Prostate gland (tissue), 2 donors: ENCODE measurements around the gene ANKRD18B. TPM values are rescaled to one million over a fixed set of nuclear protein-coding genes. Genes with fewer than 3 reads are reported as not detected.
"Not testable (repeated sequence)": the region's sequence is repeated elsewhere in the genome, so short reads cannot be mapped to it uniquely, and the experiment has no call there.

Experiments
- DNase-seq: peaks from one replicate; pipeline ENCODE4 v3.0.0-alpha.2; 2019; ENCODE audit warnings: low spot score
- H3K27ac ChIP-seq, 2 donors: fragments of 200-600 bp; sonication (generic); 2 replicates each; pipeline ENCODE4 v1.5.1; 2017 to 2019
- H3K27me3 ChIP-seq: fragments of 200-600 bp; sonication (generic); replicated peaks from 2 replicates; pipeline ENCODE4 v1.5.1; 2019; ENCODE audit not compliant: insufficient read depth
- H3K36me3 ChIP-seq, 2 donors: fragments of 200-600 bp; sonication (generic); 1 replicate in 1 of 2; 2 replicates in 1 of 2; pipeline versions ENCODE4 v1.5.1 to v1.8.1; 2017 to 2019
- H3K4me1 ChIP-seq: fragments of 200-600 bp; sonication (generic); replicated peaks from 2 replicates; pipeline ENCODE4 v1.5.1; 2019
- H3K4me3 ChIP-seq, 2 donors: fragments of 200-600 bp; sonication (generic); 2 replicates each; pipeline ENCODE4 v1.5.1; 2017 to 2019
- H3K9me3 ChIP-seq: fragments of 200-600 bp; sonication (generic); 2 replicates; pipeline ENCODE4 v1.5.1; 2017
- WGBS: methylation state at CpG from one replicate; pipeline ENCODE4 v1.1.5; 2018; 5-methylcytosine and 5-hydroxymethylcytosine counted together
- intact Hi-C: fragments of 100-400 bp; cut with DNase I; formaldehyde crosslinking; loops from one replicate; pipeline ENCODE4 v1.14.2; 2022
- total RNA-seq, 2 donors: library from RNA; depleted of rRNA; stranded (reverse); fragments of >200 nt; gene quantifications; one replicate each; pipeline ENCODE4 v1.1.0, GENCODE V29; 2016

ANKRD18B gene
- total RNA-seq, 2 donors from 2014 or later, result 3.4 to 21.6 TPM

- H3K27me3 ChIP-seq, intact Hi-C loops, H3K27ac ChIP-seq, H3K4me1 ChIP-seq, H3K4me3 ChIP-seq, H3K9me3 ChIP-seq, H3K36me3 ChIP-seq, DNase-seq: not testable (repeated sequence)
- WGBS, result 66% methylated on average over 2 of the region's 2 CpGs
Measured at GRCh38 chr9:33582686-33583085, 58.6 kb downstream of the ANKRD18B start.

GRCh38 chr9:33586128-33586527 is 62.1 kb downstream of the ANKRD18B start:
- H3K27ac ChIP-seq, intact Hi-C loops, H3K4me1 ChIP-seq, H3K36me3 ChIP-seq, H3K27me3 ChIP-seq, DNase-seq, H3K4me3 ChIP-seq, H3K9me3 ChIP-seq: not testable (repeated sequence)
- no CpG with 5 or more reads among the region's 1 CpG for WGBS

DNA sequence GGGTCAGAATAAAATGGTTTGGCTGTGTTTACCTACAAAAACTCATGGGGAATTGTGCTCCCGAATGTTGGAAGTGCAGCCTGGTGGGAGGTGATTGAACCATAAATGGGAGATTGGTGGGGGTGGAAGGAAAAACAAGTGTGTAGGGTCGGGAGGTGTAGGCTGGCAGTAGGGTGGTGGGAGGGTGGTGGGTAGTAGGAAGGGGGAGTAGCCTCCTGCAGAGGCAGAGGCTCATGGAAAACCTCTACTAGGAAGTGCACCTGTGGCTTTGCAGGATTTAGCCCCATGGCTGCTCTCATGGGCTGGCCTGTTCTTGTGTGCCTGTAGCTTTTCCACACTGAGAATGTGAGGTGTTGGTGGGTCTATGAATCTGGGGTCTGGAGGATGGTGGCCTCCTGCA is 63.7 kb downstream of the ANKRD18B start:
- DNase-seq, H3K27me3 ChIP-seq, H3K27ac ChIP-seq, intact Hi-C loops, H3K4me1 ChIP-seq, H3K4me3 ChIP-seq, H3K36me3 ChIP-seq, H3K9me3 ChIP-seq: not testable (repeated sequence)
- WGBS, result 38% methylated on average over 1 of the region's 2 CpGs

GRCh38 chr9:33588876-33589275 is 64.8 kb downstream of the ANKRD18B start:
- H3K9me3 ChIP-seq, H3K27me3 ChIP-seq, intact Hi-C loops, H3K4me1 ChIP-seq, H3K36me3 ChIP-seq, H3K27ac ChIP-seq, H3K4me3 ChIP-seq, DNase-seq: not testable (repeated sequence)
- WGBS, result 100% methylated on average over 1 of the region's 2 CpGs

DNA sequence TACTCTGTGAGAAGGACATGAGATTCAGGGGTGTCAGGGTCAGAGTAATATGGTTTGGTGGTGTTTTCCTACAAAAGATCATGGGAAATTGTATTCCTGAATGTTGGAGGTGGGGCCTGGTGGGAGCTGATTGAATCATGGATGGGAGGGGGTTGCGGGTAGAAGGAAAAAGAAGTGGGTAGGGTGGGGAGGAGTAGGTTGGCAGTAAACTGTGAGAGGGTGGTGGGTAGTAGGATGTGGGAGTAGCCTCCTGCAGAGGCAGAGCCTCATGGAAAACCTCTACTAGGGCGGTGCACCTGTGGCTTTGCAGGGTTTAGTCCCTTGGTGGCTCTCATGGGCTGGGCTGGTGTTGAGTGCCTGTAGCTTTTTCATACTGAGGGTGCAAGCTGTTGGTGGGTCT is 66.8 kb downstream of the ANKRD18B start:
- H3K27me3 ChIP-seq, DNase-seq, H3K4me3 ChIP-seq, H3K4me1 ChIP-seq, H3K36me3 ChIP-seq, intact Hi-C loops, H3K27ac ChIP-seq, H3K9me3 ChIP-seq: not testable (repeated sequence)
- WGBS, result 90% methylated on average over 2 of the region's 2 CpGs

GRCh38 chr9:33596974-33597373 is 72.9 kb downstream of the ANKRD18B start:
- 100% methylated on average over 2 of the region's 2 CpGs for WGBS
- H3K27me3 ChIP-seq, H3K27ac ChIP-seq, DNase-seq, H3K36me3 ChIP-seq, intact Hi-C loops, H3K4me1 ChIP-seq, H3K9me3 ChIP-seq, H3K4me3 ChIP-seq: not testable (repeated sequence)

- intact Hi-C loops, result not testable (repeated sequence)
Measured at GRCh38 chr9:33597386-33597785, 73.3 kb downstream of the ANKRD18B start.

GRCh38 chr9:33598796-33599379 is 74.8 kb downstream of the ANKRD18B start:
- H3K27me3 ChIP-seq, H3K9me3 ChIP-seq, H3K4me1 ChIP-seq, H3K36me3 ChIP-seq, intact Hi-C loops, H3K27ac ChIP-seq, DNase-seq, H3K4me3 ChIP-seq: not testable (repeated sequence)
- 92% methylated on average over 8 of the region's 8 CpGs for WGBS

More at GRCh38 chr9:33597386-33597785, 73.3 kb downstream of the ANKRD18B start:
- not testable (repeated sequence) for H3K27me3 ChIP-seq, H3K9me3 ChIP-seq, H3K36me3 ChIP-seq, H3K4me1 ChIP-seq, H3K27ac ChIP-seq, H3K4me3 ChIP-seq, DNase-seq
- WGBS, result 95% methylated on average over 3 of the region's 3 CpGs

- H3K4me3 ChIP-seq, DNase-seq, H3K27me3 ChIP-seq, intact Hi-C loops, H3K9me3 ChIP-seq, H3K4me1 ChIP-seq, H3K27ac ChIP-seq, H3K36me3 ChIP-seq: not testable (repeated sequence)
- 97% methylated on average over 19 of the region's 32 CpGs for WGBS
Measured at GRCh38 chr9:33600911-33601310, 76.9 kb downstream of the ANKRD18B start.

GRCh38 chr9:33604249-33604648 is 80.2 kb downstream of the ANKRD18B start:
- H3K27ac ChIP-seq, H3K4me1 ChIP-seq, H3K4me3 ChIP-seq, DNase-seq, H3K36me3 ChIP-seq, intact Hi-C loops, H3K9me3 ChIP-seq, H3K27me3 ChIP-seq: not testable (repeated sequence)
- 36% methylated on average over 3 of the region's 3 CpGs for WGBS

- intact Hi-C loops, H3K27me3 ChIP-seq, H3K4me1 ChIP-seq, DNase-seq, H3K9me3 ChIP-seq, H3K27ac ChIP-seq, H3K4me3 ChIP-seq, H3K36me3 ChIP-seq: not testable (repeated sequence)
- WGBS, result 44% methylated on average over 3 of the region's 4 CpGs
Measured at GRCh38 chr9:33604936-33605335, 80.9 kb downstream of the ANKRD18B start.
